HG03432 (cell line): Measurements from ENCODE around the gene PLAC8.
A peak's percentile ranks its signal among the peaks of the same experiment; 100 is the strongest.
"Not testable (repeated sequence)": the region's sequence is repeated elsewhere in the genome, so short reads cannot be mapped to it uniquely, and the experiment has no call there.

Experiments used
- ATAC-seq: cut with Tn5 transposase; IDR thresholded peaks from one replicate; pipeline ENCODE4 v1.9.1; 2021; ENCODE audit warnings: mild to moderate bottlenecking, moderate library complexity; ENCODE audit not compliant: unreplicated experiment

The PLAC8 gene

DNA sequence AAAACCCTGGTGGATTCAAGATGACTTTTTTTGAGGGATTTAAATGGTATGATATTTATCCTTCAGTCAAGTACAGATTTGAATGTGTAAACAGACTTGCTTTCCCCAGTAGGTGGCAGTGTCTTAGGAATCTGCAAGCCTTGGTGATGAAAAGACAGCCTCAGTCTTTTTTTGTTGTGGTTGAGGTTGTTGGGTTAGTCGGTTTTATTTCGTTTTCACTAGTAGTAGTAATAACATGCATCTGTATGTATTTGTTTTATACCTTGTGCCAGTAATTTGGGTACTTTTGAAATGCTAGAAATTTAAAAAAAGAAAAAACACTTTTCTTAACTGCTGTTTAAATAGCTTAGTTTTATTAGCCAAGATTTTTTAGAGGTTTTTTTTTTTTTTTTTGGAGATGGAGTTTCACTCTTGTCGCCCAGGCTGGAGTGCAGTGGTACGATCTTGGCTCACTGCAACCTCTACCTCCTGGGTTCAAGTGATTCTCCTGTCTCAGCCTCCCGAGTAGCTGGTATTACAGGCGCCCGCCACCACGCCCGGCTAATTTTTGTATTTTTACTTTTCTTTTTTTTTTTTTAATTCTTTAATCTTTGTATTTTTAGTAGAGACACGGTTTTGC lies 40.3 kb downstream of the PLAC8 start:
- ATAC-seq = peak; percentile 91

GRCh38 chr4:83071116-83071515 lies 43.4 kb downstream of the PLAC8 start:
- ATAC-seq = no peak

- ATAC-seq = no peak
Measured at GRCh38 chr4:83067058-83067639, 47.4 kb downstream of the PLAC8 start.

GRCh38 chr4:83065266-83065665 lies 49.3 kb downstream of the PLAC8 start:
- ATAC-seq = no peak

DNA sequence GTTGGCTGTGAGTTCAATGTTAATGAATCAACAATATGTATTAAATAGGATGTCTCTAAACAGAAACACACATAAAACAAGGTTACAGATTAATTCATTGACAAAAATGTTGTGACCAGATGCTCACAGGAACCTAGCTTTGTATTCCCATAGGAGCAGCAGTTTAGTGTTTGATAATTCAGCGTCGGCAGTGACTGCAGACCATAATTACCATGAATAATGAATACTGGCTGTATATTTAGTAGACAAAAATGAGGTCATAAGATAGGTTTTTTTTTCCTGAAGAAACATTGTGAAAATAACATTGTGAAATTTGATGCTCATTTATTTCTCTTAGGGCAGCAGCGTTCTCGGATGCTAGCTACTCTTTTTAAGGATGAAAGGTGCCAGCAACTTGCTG lies 51.8 kb downstream of the PLAC8 start:
- ATAC-seq = no peak

- no peak for ATAC-seq
Measured at GRCh38 chr4:83054928-83055327, 59.6 kb downstream of the PLAC8 start.

DNA sequence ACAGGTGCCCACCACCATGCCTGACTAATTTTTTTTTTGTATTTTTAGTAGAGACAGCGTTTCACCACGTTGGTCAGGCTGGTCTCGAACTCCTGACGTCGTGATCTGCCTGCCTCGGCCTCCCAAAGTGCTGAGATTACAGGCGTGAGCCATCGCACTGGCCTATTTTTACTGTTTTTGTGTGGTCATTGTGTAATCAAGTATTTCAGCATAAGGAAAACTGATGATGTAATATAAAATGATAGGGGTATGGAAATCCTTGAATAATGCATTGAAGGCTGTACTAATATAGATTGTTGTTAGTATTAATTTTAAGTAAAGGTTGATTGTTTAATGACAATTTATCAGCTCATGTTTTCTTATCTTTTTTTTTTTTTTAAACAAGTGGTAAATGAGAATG lies 65.7 kb downstream of the PLAC8 start:
- ATAC-seq = not testable (repeated sequence)

DNA sequence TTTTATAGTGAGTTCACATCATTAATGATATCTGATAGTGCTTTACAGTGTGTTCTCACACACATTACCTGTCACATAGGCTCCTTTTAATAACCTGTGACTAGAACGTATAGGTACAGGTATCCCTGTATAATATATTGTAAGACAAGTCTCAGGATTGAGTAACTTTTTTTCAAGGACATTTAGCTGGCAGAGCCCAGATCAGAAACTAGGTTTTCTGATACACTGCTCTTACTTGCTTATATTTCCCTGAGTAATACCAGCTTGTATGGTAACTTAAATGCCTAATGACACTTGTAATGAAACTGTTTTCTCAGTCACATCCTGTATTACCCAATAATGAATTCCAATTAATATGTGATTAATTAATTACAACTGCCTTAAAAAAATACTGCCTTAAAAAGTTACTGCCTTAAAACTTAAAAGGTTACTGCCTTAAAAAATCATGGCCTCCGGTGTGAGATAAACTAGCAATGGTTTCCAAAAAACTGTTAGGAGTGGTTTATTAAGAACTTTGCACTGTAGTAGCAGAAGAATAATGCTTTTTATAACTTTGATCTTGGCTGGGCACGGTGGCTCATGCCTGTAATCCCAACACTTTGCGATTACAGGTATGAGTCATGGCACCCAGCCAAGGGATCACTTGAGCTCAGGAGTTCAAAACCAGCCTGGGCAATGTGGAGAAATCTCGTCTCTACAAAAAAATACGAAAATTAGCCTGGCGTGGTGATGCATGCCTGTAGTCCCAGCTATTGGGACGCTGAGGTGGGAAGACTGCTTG lies 67.6 kb downstream of the PLAC8 start:
- ATAC-seq = no peak

- no peak for ATAC-seq
Measured at GRCh38 chr4:83043801-83044407, 70.6 kb downstream of the PLAC8 start.

DNA sequence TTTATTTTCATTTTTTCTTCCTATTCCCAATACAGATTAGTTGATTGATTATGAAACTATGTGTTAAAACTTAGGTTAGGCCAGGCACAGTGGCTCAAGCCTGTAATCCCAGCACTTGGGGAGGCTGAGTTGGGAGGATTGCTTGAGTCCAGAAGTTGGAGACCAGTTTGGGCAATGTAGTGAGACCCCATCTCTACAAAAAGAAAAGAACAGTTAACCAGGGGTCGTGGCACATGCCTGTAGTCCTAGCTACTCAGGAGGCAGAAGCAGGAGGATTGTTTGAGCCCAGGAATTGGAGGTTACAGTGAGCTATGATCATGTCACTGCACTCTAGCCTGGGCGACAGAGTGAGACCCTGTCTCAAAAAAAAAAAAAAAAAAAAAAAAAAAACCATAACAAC lies 71.4 kb downstream of the PLAC8 start:
- not testable (repeated sequence) for ATAC-seq

- no peak for ATAC-seq
Measured at GRCh38 chr4:83040269-83040668, 74.3 kb downstream of the PLAC8 start.
